GM23248 (cell line): Measurements from ENCODE around the gene GRAP2. TPM values are rescaled to one million over a fixed set of nuclear protein-coding genes. Genes with fewer than 3 reads are reported as not detected.
"Not testable (repeated sequence)": the region's sequence is repeated elsewhere in the genome, so short reads cannot be mapped to it uniquely, and the experiment has no call there.

ENCODE experiments used
- DNase-seq: peaks from one replicate; pipeline ENCODE4 v3.0.0-alpha.2; 2015
- H2AFZ ChIP-seq: fragments of 200-600 bp; sonication (generic); 2 replicates; pipeline ENCODE4 v1.6.1; 2016; ENCODE audit warnings: antibody characterized with exemption
- H3F3A ChIP-seq: fragments of 200-600 bp; sonication (generic); 2 replicates; pipeline ENCODE4 v1.6.1; 2016; ENCODE audit warnings: mild to moderate bottlenecking, antibody characterized with exemption, mixed run types; ENCODE audit not compliant: insufficient read depth
- H3K27ac ChIP-seq: fragments of 200-600 bp; sonication (generic); 2 replicates; pipeline ENCODE4 v1.5.1; 2016; ENCODE audit warnings: mild to moderate bottlenecking
- H3K27me3 ChIP-seq: fragments of 200-600 bp; sonication (generic); replicated peaks from 2 replicates; pipeline ENCODE4 v1.6.1; 2016; ENCODE audit warnings: mild to moderate bottlenecking; ENCODE audit not compliant: insufficient read depth
- H3K36me3 ChIP-seq: fragments of 200-600 bp; sonication (generic); 2 replicates; pipeline ENCODE4 v1.6.1; 2016; ENCODE audit warnings: low read depth, mild to moderate bottlenecking
- H3K4me1 ChIP-seq: fragments of 200-600 bp; sonication (generic); 2 replicates; pipeline ENCODE4 v1.6.1; 2016; ENCODE audit warnings: mild to moderate bottlenecking; ENCODE audit not compliant: insufficient read depth
- H3K4me2 ChIP-seq: fragments of 200-600 bp; sonication (generic); one replicate; pipeline ENCODE4 v1.6.1; 2016; ENCODE audit warnings: mild to moderate bottlenecking; ENCODE audit not compliant: unreplicated experiment
- H3K4me3 ChIP-seq: fragments of 200-600 bp; sonication (generic); 2 replicates; pipeline ENCODE4 v1.5.1; 2016; ENCODE audit warnings: mild to moderate bottlenecking
- H3K79me2 ChIP-seq: fragments of 200-600 bp; sonication (generic); 2 replicates; pipeline ENCODE4 v1.6.1; 2016; ENCODE audit warnings: mild to moderate bottlenecking; ENCODE audit not compliant: insufficient read depth
- H3K9ac ChIP-seq: fragments of 200-600 bp; sonication (generic); 2 replicates; pipeline ENCODE4 v1.6.1; 2016; ENCODE audit warnings: mild to moderate bottlenecking
- H3K9me2 ChIP-seq: fragments of 200-600 bp; sonication (generic); 2 replicates; pipeline ENCODE4 v1.6.1; 2016; ENCODE audit warnings: mixed run types, mild to moderate bottlenecking, moderate library complexity; ENCODE audit not compliant: insufficient read depth
- H3K9me3 ChIP-seq: fragments of 200-600 bp; sonication (generic); one replicate; pipeline ENCODE4 v1.6.1; 2017; ENCODE audit warnings: low read depth
- H4K20me1 ChIP-seq: fragments of 200-600 bp; sonication (generic); 2 replicates; pipeline ENCODE4 v1.6.0; 2016; ENCODE audit not compliant: insufficient read depth
- EZH2 ChIP-seq: fragments of 200-600 bp; sonication (generic); IDR thresholded peaks from 2 replicates; pipeline ENCODE4 v1.6.1; 2018; ENCODE audit warnings: antibody characterized with exemption, mild to moderate bottlenecking; ENCODE audit not compliant: insufficient read depth, poor library complexity, severe bottlenecking
- EZH2phosphoT487 ChIP-seq: fragments of 200-600 bp; sonication (generic); IDR thresholded peaks from 2 replicates; pipeline ENCODE4 v1.6.1; 2018; ENCODE audit warnings: antibody characterized with exemption, moderate library complexity, mild to moderate bottlenecking, low read depth; ENCODE audit not compliant: insufficient read depth
- WGBS, 2 experiments: methylation state at CpG; one replicate each; pipeline ENCODE4 v1.1.6; 2015 to 2017; ENCODE audit warnings: low lambda C conversion rate in 2 of 2, low coverage in 1 of 2; ENCODE audit errors: missing lambda C conversion rate in 2 of 2; 5-methylcytosine and 5-hydroxymethylcytosine counted together
- in situ Hi-C: fragments of 300-500 bp; cut with MboI; formaldehyde crosslinking; loops from 2 replicates; pipeline ENCODE4 v1.15.0; 2020
- polyA plus RNA-seq: library from polyadenylated mRNA; unstranded; fragments of >200 nt; fragmentation: Nextera tagmentation; extraction: Ambion mirVana; gene quantifications from 2 replicates; pipeline ENCODE4 v1.2.1, GENCODE V29; 2016
- total RNA-seq: library from RNA; depleted of rRNA; stranded (reverse); fragments of >200 nt; shearing (Covaris generic); gene quantifications from 2 replicates; pipeline ENCODE4 v1.2.3, GENCODE V29; 2014

GRAP2 gene
- total and polyA plus RNA-seq, 2 experiments from 2014 or later = not detected

DNA sequence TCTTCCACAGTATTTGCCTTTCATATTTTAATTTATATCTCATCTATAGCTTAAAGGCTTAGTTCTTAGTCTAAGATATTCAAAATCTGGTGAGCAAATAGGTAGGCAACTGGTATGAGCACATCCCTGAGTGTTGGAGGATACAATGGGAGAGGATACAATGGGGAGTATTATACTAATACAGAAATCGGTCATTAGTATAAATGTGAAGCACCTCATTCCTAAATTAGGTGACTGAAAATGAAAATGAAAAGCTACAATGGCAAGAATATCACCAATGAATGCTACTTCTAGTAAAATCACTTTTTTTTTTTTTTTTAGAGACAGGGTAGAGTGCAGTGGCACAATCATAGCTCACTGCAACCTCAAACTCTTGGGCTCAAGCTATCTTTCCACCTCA, 28.3 kb upstream of the GRAP2 start:
- Histone ChIP-seq H3K4me1 (no peaks in the 10 kb centered on the region), H4K20me1 (no peaks in the 10 kb centered on the region), H3K4me2 (no peak overlapping the region), H3F3A (no peaks in the 10 kb centered on the region), H3K9me2 (no peaks in the 10 kb centered on the region), H3K27me3 (peaks cover 32% of the 10 kb centered on the region), H3K9me3 (no peaks in the 10 kb centered on the region), H3K4me3 (no peak overlapping the region), H2AFZ (no peak overlapping the region), H3K27ac (no peak overlapping the region), H3K36me3 (no peaks in the 10 kb centered on the region), H3K9ac (no peak overlapping the region), H3K79me2 (no peaks in the 10 kb centered on the region)
- 2 to 5% methylated on average over 1 of the region's 1 CpG for WGBS, 2 experiments
- DNase-seq = no peak
- TF ChIP-seq EZH2phosphoT487 (no peak), EZH2 (no peak)
- in situ Hi-C loops = no loop called here

DNA sequence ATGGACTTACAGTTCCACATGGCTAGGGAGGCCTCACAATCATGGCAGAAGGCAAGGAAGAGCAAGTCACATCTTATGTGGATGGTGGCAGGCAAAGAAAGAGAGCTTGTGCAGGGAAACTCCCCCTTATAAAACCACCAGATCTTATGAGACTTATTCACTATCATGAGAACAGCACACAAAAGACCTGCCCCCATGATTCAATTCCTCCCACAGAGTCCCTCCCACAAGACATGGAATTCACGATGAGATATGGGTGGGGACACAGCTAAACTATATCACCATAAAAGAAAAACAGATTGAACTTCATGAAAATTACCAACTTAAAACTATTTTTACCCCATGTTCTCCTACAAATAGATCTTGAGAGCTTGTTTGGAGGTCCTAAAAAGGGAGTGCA, 26.9 kb upstream of the GRAP2 start:
- Histone ChIP-seq H3K36me3 (no peaks in the 10 kb centered on the region), H3K79me2 (no peaks in the 10 kb centered on the region), H3K9me2 (no peaks in the 10 kb centered on the region), H3K4me1 (no peaks in the 10 kb centered on the region), H3K4me2 (no peak overlapping the region), H4K20me1 (no peaks in the 10 kb centered on the region), H3K27me3 (peaks cover 38% of the 10 kb centered on the region), H3K9ac (no peak overlapping the region), H3K4me3 (no peak overlapping the region), H2AFZ (no peak overlapping the region), H3K27ac (no peak overlapping the region), H3K9me3 (no peaks in the 10 kb centered on the region), H3F3A (no peaks in the 10 kb centered on the region)
- no peak for DNase-seq
- WGBS, 2 experiments = 0% methylated on average over 1 of the region's 1 CpG
- TF ChIP-seq EZH2phosphoT487 (no peak), EZH2 (no peak)
- in situ Hi-C loops = no loop called here

DNA sequence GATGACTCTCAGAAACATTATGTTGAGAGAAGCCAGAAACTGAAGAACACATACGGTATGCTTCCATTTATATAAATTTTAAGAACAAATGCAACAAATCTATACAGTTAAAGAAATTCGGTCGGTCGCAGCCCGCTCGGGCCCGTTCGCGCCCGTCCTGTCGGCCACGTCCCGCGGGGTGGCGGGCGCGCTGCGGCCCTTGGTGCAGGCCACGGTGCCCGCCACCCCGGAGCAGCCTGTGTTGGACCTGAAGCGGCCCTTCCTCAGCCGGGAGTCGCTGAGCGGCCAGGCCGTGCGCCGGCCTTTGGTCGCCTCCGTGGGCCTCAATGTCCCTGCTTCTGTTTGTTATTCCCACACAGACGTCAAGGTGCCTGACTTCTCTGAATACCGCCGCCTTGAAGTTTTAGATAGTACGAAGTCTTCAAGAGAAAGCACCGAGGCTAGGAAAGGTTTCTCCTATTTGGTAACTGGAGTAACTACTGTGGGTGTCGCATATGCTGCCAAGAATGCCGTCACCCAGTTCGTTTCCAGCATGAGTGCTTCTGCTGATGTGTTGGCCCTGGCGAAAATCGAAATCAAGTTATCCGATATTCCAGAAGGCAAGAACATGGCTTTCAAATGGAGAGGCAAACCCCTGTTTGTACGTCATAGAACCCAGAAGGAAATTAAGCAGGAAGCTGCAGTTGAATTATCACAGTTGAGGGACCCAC, 25.6 kb upstream of the GRAP2 start:
- H3K4me1 ChIP-seq, H4K20me1 ChIP-seq, H3K4me3 ChIP-seq, H3K9ac ChIP-seq, H3K27ac ChIP-seq, H3F3A ChIP-seq, H3K9me3 ChIP-seq, H2AFZ ChIP-seq, H3K4me2 ChIP-seq, in situ Hi-C loops, H3K79me2 ChIP-seq, H3K36me3 ChIP-seq, H3K9me2 ChIP-seq: not testable (repeated sequence)
- peaks cover 47% of the 10 kb centered on the region for H3K27me3 ChIP-seq
- DNase-seq = peak; percentile 9
- 71 to 73% methylated on average over 36 to 42 of the region's 42 CpGs for WGBS, 2 experiments

DNA sequence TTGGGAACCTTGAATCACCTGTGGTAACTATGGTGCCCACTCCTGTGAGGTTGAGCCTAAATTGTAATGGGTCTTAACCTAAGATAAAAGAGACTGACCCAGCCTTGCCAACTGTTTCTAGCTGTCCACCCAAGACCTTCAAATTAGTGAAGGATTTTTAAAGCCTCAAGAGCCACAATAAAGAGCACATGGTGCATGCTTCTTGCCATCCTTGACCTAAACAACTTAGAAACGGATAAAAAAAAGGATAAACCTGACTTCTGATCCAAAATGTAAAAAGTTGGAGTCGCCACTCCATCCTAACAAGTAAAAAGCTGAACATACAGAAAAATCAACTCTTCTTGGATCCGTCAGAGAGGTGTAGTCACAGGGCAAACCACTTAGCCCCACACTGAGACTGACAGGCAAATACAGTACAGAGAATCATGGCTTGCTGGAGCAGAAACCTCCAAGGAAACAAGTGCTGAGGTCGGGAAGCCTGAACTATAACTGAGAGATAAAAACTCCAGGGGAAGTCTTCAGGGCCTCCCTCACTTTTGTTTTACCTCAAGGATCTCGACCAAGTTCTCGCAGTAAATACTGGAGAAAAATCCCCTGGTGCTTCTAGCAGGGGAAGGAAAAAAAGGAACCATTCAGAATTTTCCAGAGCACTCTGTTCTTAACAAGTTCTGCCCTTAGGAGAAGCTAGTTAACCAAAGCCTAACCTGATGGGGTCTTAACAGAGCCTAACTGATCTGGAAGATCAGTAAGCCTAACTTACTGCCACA, 23.6 kb upstream of the GRAP2 start:
- WGBS, 2 experiments = 36 to 37% methylated on average over 6 of the region's 6 CpGs
- TF ChIP-seq EZH2phosphoT487 (no peak), EZH2 (no peak)
- no peaks in the 10 kb centered on the region for H3K9me3 ChIP-seq

DNA sequence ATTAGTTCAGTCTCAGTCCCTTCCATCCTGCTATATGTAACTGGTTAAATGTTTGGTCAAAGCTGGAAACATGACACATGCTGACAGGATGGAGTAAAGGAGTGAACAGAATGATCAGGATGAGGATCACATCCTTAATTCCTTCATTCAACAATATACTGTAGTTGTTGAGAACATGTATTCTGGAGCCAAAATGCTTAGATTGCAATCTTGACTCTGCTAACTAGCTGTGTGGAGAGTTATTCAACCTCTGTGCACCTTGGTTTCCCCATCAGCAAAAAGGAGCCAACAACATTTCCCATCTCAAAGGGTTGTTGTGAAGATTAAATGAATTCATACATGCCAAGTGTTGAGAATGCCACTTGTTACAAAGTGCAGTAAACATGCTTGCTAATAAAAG, 20.2 kb upstream of the GRAP2 start:
- peaks cover 43% of the 10 kb centered on the region for H3K27me3 ChIP-seq
- no peaks in the 10 kb centered on the region for H3K9me3 ChIP-seq
- no peak overlapping the region for H3K9ac ChIP-seq
- H2AFZ ChIP-seq = no peak overlapping the region
- no peak overlapping the region for H3K4me3 ChIP-seq
- TF ChIP-seq EZH2phosphoT487 (no peak), EZH2 (no peak)
- no peaks in the 10 kb centered on the region for H3K79me2 ChIP-seq
- no peaks in the 10 kb centered on the region for H3K9me2 ChIP-seq
- no peaks in the 10 kb centered on the region for H3K4me1 ChIP-seq
- no peaks in the 10 kb centered on the region for H4K20me1 ChIP-seq
- H3F3A ChIP-seq = no peaks in the 10 kb centered on the region
- no peaks in the 10 kb centered on the region for H3K36me3 ChIP-seq
- DNase-seq = no peak
- H3K4me2 ChIP-seq = no peak overlapping the region
- no peak overlapping the region for H3K27ac ChIP-seq
- in situ Hi-C loops = no loop called here

More for the DNA sequence above, 23.6 kb upstream of the GRAP2 start:
- Histone ChIP-seq H3K79me2 (no peaks in the 10 kb centered on the region), H3K4me1 (no peaks in the 10 kb centered on the region), H3F3A (no peaks in the 10 kb centered on the region), H3K36me3 (no peaks in the 10 kb centered on the region), H3K9ac (no peak overlapping the region), H3K9me2 (no peaks in the 10 kb centered on the region), H2AFZ (no peak overlapping the region), H3K4me2 (no peak overlapping the region), H3K4me3 (no peak overlapping the region), H3K27me3 (peaks cover 60% of the 10 kb centered on the region), H3K27ac (no peak overlapping the region), H4K20me1 (no peaks in the 10 kb centered on the region)
- in situ Hi-C loops = no loop called here
- DNase-seq = no peak
